Hepatocyte (in vitro differentiated cells): ENCODE data around the gene SMIM21. TPM values are rescaled to one million over a fixed set of nuclear protein-coding genes. Genes with fewer than 3 reads are reported as not detected.

ENCODE experiments used
- DNase-seq: peaks from one replicate; pipeline ENCODE4 v3.0.0-alpha.2; 2016; ENCODE audit warnings: low spot score
- H2AFZ ChIP-seq: fragments of 200-600 bp; sonication (generic); 2 replicates; pipeline ENCODE4 v1.6.0; 2016; ENCODE audit warnings: antibody characterized with exemption, mild to moderate bottlenecking
- H3K27ac ChIP-seq: fragments of 200-600 bp; sonication (generic); 2 replicates; pipeline ENCODE4 v1.5.1; 2016; ENCODE audit warnings: mild to moderate bottlenecking
- H3K27me3 ChIP-seq: fragments of 200-600 bp; sonication (generic); 2 replicates; pipeline ENCODE4 v1.6.1; 2016
- H3K36me3 ChIP-seq: fragments of 200-600 bp; sonication (generic); replicated peaks from 2 replicates; pipeline ENCODE4 v1.5.1; 2016; ENCODE audit warnings: low read depth; ENCODE audit not compliant: insufficient read depth
- H3K4me1 ChIP-seq: fragments of 200-600 bp; sonication (generic); 2 replicates; pipeline ENCODE4 v1.5.1; 2016; ENCODE audit warnings: mild to moderate bottlenecking, moderate library complexity; ENCODE audit not compliant: insufficient read depth
- H3K4me2 ChIP-seq: fragments of 200-600 bp; sonication (generic); 2 replicates; pipeline ENCODE4 v1.6.0; 2016
- H3K4me3 ChIP-seq: fragments of 200-600 bp; sonication (generic); 2 replicates; pipeline ENCODE4 v1.5.1; 2016; ENCODE audit warnings: mild to moderate bottlenecking
- H3K79me2 ChIP-seq: fragments of 200-600 bp; sonication (generic); 2 replicates; pipeline ENCODE4 v1.6.0; 2017; ENCODE audit warnings: mild to moderate bottlenecking
- H3K9me2 ChIP-seq: fragments of 200-600 bp; sonication (generic); replicated peaks from 2 replicates; pipeline ENCODE4 v1.6.0; 2017; ENCODE audit warnings: mild to moderate bottlenecking; ENCODE audit not compliant: insufficient read depth
- H3K9me3 ChIP-seq: fragments of 200-600 bp; sonication (generic); 2 replicates; pipeline ENCODE4 v1.5.1; 2016; ENCODE audit warnings: low read depth, mild to moderate bottlenecking
- H4K20me1 ChIP-seq: fragments of 200-600 bp; sonication (generic); 2 replicates; pipeline ENCODE4 v1.6.0; 2016; ENCODE audit warnings: mild to moderate bottlenecking; ENCODE audit not compliant: insufficient read depth, poor library complexity, severe bottlenecking
- EZH2 ChIP-seq: fragments of 200-600 bp; sonication (generic); IDR thresholded peaks from 2 replicates; pipeline ENCODE4 v1.6.1; 2016; ENCODE audit warnings: antibody characterized with exemption, mild to moderate bottlenecking, borderline replicate concordance
- EZH2phosphoT487 ChIP-seq: fragments of 200-600 bp; sonication (generic); IDR thresholded peaks from one replicate; pipeline ENCODE4 v1.6.1; 2018; ENCODE audit warnings: antibody characterized with exemption, mild to moderate bottlenecking, low read depth, moderate library complexity; ENCODE audit not compliant: unreplicated experiment, severe bottlenecking
- WGBS: methylation state at CpG from one replicate; pipeline ENCODE4 v1.1.6; 2016; ENCODE audit warnings: low lambda C conversion rate; ENCODE audit errors: missing lambda C conversion rate; 5-methylcytosine and 5-hydroxymethylcytosine counted together
- polyA plus RNA-seq: library from polyadenylated mRNA; unstranded; fragments of >200 nt; fragmentation: Nextera tagmentation; extraction: Ambion mirVana; gene quantifications from 2 replicates; pipeline ENCODE4 v1.2.1, GENCODE V29; 2016
- total RNA-seq: library from RNA; depleted of rRNA; stranded (reverse); fragments of >200 nt; gene quantifications from 2 replicates; pipeline ENCODE4 v1.2.3, GENCODE V29; 2014
- TF ChIP-seq, protein P1 (sequence below): fragments of 200-600 bp; sonication (generic); IDR thresholded peaks from 2 replicates; pipeline ENCODE4 v1.5.1; 2016; ENCODE audit warnings: antibody characterized with exemption, mild to moderate bottlenecking; ENCODE audit not compliant: poor library complexity

SMIM21 gene
- total and polyA plus RNA-seq, 2 experiments from 2014 or later, result not detected

DNA sequence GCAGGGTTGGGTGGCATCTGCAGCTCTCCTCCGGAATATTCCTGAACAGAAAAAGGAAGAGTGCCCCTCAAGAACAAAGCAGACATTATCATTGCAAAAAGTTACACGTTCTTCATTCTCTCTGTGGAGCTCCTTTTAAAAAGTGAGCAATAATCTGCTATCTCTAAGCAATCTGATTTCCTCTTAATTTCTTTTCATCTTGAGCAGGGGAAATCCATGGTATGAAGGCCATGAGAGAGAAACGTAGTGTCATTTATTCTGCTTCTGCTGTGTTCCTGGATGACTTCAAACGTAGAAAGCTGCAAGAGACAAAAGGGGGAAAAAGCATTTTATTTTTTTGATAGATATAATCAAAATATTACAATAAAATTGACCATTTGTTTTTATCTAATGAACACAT, 16.9 kb downstream of the SMIM21 start:
- Histone ChIP-seq H3K9me3 (no peaks in the 10 kb centered on the region), H3K4me3 (no peak overlapping the region), H3K4me2 (no peak overlapping the region), H4K20me1 (no peaks in the 10 kb centered on the region), H2AFZ (no peak overlapping the region), H3K27ac (no peak overlapping the region), H3K4me1 (peaks cover 15% of the 10 kb centered on the region), H3K27me3 (no peaks in the 10 kb centered on the region), H3K79me2 (no peaks in the 10 kb centered on the region), H3K9me2 (no peaks in the 10 kb centered on the region), H3K36me3 (no peaks in the 10 kb centered on the region)
- no peak for DNase-seq
- 91% methylated on average over 4 of the region's 4 CpGs for WGBS
- TF ChIP-seq EZH2phosphoT487, result no peak
- TF ChIP-seq, protein P1, sequence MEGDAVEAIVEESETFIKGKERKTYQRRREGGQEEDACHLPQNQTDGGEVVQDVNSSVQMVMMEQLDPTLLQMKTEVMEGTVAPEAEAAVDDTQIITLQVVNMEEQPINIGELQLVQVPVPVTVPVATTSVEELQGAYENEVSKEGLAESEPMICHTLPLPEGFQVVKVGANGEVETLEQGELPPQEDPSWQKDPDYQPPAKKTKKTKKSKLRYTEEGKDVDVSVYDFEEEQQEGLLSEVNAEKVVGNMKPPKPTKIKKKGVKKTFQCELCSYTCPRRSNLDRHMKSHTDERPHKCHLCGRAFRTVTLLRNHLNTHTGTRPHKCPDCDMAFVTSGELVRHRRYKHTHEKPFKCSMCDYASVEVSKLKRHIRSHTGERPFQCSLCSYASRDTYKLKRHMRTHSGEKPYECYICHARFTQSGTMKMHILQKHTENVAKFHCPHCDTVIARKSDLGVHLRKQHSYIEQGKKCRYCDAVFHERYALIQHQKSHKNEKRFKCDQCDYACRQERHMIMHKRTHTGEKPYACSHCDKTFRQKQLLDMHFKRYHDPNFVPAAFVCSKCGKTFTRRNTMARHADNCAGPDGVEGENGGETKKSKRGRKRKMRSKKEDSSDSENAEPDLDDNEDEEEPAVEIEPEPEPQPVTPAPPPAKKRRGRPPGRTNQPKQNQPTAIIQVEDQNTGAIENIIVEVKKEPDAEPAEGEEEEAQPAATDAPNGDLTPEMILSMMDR, result no peak
- TF ChIP-seq EZH2, result no peak

DNA sequence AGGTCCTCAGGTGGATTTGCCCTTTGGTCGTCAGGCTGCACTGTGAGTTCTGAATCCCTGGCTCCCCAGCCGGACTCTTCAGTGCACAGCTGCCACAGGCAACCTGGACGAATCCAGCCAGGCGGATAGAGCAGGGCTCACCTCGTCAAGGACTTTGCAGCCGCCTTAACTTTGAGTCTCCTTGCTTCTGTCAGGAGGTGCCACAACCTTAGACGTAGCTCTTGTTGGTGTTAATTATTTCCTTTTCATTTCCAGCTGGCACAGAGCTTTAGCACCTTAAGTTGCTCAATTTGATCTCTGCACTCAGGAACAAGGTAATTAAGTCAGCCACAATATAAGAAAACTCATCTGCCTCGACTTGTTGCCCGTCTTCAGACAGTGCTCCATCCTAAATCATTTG, 17.7 kb downstream of the SMIM21 start:
- 88% methylated on average over 9 of the region's 9 CpGs for WGBS
- TF ChIP-seq EZH2phosphoT487, result no peak
- peaks cover 15% of the 10 kb centered on the region for H3K4me1 ChIP-seq
- no peaks in the 10 kb centered on the region for H3K79me2 ChIP-seq
- H3K4me2 ChIP-seq, result no peak overlapping the region
- H3K36me3 ChIP-seq, result no peaks in the 10 kb centered on the region
- no peaks in the 10 kb centered on the region for H3K27me3 ChIP-seq
- DNase-seq, result no peak
- H2AFZ ChIP-seq, result no peak overlapping the region
- H4K20me1 ChIP-seq, result no peaks in the 10 kb centered on the region
- no peak overlapping the region for H3K4me3 ChIP-seq
- no peaks in the 10 kb centered on the region for H3K9me2 ChIP-seq
- H3K27ac ChIP-seq, result no peak overlapping the region
- no peaks in the 10 kb centered on the region for H3K9me3 ChIP-seq

DNA sequence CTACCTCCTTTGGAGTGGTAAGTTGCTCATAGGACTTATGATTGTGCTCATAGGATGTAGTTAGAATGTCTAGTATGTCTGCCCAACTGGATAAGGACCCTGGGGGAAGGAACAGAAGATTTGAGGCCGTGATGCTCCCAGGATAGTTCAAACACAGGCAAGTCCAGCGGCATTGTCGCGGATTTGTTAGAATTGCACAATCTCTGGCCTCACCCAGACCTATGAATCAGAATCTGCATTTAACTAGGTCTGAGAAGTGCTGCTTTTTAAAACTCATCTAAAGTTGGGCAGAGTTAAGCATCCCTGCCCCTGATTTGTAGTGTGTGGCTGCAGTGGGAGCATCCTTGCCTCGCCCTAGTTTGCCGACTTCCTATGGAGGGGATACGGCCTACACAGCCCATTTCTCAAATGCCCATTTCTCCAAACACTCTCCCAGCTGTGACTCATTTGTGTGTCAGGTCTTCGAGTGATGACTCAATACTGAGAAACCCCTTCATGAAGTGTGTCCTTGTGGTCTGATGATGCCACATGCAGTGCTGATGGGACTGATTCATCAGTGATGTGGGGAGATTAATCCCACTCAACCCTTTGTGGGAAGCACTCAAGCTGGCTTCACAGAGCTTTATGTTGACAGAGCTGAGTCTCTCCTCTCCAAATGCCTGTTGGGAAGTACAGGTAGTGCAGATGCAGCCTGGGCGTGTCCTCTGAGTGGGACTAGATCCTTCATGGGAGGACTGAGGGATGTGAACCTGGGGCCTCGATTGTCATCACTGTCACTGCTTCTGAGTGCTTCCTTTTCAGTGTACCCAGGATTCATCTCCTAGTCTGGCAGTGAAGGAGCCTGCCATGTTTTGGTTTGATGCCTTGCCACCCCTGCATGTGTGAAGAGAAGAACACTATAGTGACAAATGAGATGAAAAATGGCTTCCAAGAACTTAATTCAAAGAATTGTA, 18.7 kb downstream of the SMIM21 start:
- Histone ChIP-seq H3K9me2 (no peaks in the 10 kb centered on the region), H3K4me2 (no peak overlapping the region), H3K36me3 (no peaks in the 10 kb centered on the region), H3K79me2 (no peaks in the 10 kb centered on the region), H3K9me3 (no peaks in the 10 kb centered on the region), H3K4me3 (no peak overlapping the region), H2AFZ (no peak overlapping the region), H3K27me3 (no peaks in the 10 kb centered on the region), H3K4me1 (peaks cover 15% of the 10 kb centered on the region), H4K20me1 (no peaks in the 10 kb centered on the region), H3K27ac (peak overlapping the region; percentile 28)
- 77% methylated on average over 10 of the region's 10 CpGs for WGBS
- DNase-seq, result peak; percentile 24
- no peak for TF ChIP-seq EZH2
- TF ChIP-seq, protein P1, result no peak
- no peak for TF ChIP-seq EZH2phosphoT487
